ENCODE measurements around the gene HERC2.
"Not testable (repeated sequence)": the region's sequence is repeated elsewhere in the genome, so short reads cannot be mapped to it uniquely, and the experiment has no call there.

HERC2 gene

GRCh38 chr15:28273468-28273867 is 48.5 kb downstream of the HERC2 start:
- DNase-seq = no peak

- no peak for DNase-seq
These were observed 49.4 kb downstream of the HERC2 start for GRCh38 chr15:28272587-28272986.

GRCh38 chr15:28271697-28272260 is 50.2 kb downstream of the HERC2 start:
- no peak for DNase-seq

GRCh38 chr15:28269097-28269496 is 52.9 kb downstream of the HERC2 start:
- no peak for DNase-seq

- no peak for DNase-seq
These were observed 54.3 kb downstream of the HERC2 start for GRCh38 chr15:28267727-28268126.

- DNase-seq = no peak
These were observed 56.5 kb downstream of the HERC2 start for GRCh38 chr15:28265334-28266019.

- no peak for DNase-seq
These were observed 57.8 kb downstream of the HERC2 start for GRCh38 chr15:28264166-28264565.

GRCh38 chr15:28262438-28262837 is 59.5 kb downstream of the HERC2 start:
- no peak for DNase-seq

GRCh38 chr15:28260722-28261121 is 61.3 kb downstream of the HERC2 start:
- DNase-seq = no peak

- no peak for DNase-seq
These were observed 61.7 kb downstream of the HERC2 start for GRCh38 chr15:28260317-28260716.

GRCh38 chr15:28255965-28256364 is 66.0 kb downstream of the HERC2 start:
- DNase-seq = no peak

GRCh38 chr15:28252831-28253230 is 69.1 kb downstream of the HERC2 start:
- no peak for DNase-seq

GRCh38 chr15:28246605-28247004 is 75.4 kb downstream of the HERC2 start:
- no peak for DNase-seq

- DNase-seq = no peak
These were observed 78.1 kb downstream of the HERC2 start for GRCh38 chr15:28243901-28244300.

- no peak for DNase-seq
These were observed 78.6 kb downstream of the HERC2 start for GRCh38 chr15:28243399-28243798.

- not testable (repeated sequence) for DNase-seq
These were observed 83.7 kb downstream of the HERC2 start for GRCh38 chr15:28238296-28238695.

GRCh38 chr15:28231743-28232142 is 90.2 kb downstream of the HERC2 start:
- not testable (repeated sequence) for DNase-seq

- DNase-seq = not testable (repeated sequence)
These were observed 90.6 kb downstream of the HERC2 start for GRCh38 chr15:28231336-28231735.

- DNase-seq = not testable (repeated sequence)
These were observed 92.9 kb downstream of the HERC2 start for GRCh38 chr15:28228990-28229640.

GRCh38 chr15:28228096-28228495 is 93.9 kb downstream of the HERC2 start:
- DNase-seq = no peak

GRCh38 chr15:28227303-28227702 is 94.7 kb downstream of the HERC2 start:
- DNase-seq = not testable (repeated sequence)

- DNase-seq = not testable (repeated sequence)
These were observed 99.4 kb downstream of the HERC2 start for GRCh38 chr15:28222612-28223011.

- not testable (repeated sequence) for DNase-seq
These were observed 100.3 kb downstream of the HERC2 start for GRCh38 chr15:28221696-28222095.

GRCh38 chr15:28219116-28219515 is 102.9 kb downstream of the HERC2 start:
- no peak for DNase-seq

Data from GOT3 (cell line).